ENCODE measurements around the gene GHRH. TPM values are rescaled to one million over a fixed set of nuclear protein-coding genes. Genes with fewer than 3 reads are reported as not detected.

Gene GHRH
- total RNA-seq, 1 donor from 2014 or later: not detected

GRCh38 chr20:37223053-37223452 lies 38.6 kb downstream of the GHRH start:
- Mint-ChIP-seq H3K4me3 (no peak overlapping the region), H3K9me3 (no peaks in the 10 kb centered on the region), H3K4me1 (no peaks in the 10 kb centered on the region), H3K27ac (no peak overlapping the region), H3K27me3 (ENCODE audit: low read depth) (no peaks in the 10 kb centered on the region), H3K36me3 (peaks cover 31% of the 10 kb centered on the region)
- TF ChIP-seq CTCF (IDR thresholded peaks at IDR 0.05; ENCODE audit: unreplicated experiment): no peak
- DNase-seq (ENCODE audit: low spot score in 2 of 2, unreplicated experiment in 2 of 2): no peak

GRCh38 chr20:37222086-37222485 lies 39.5 kb downstream of the GHRH start:
- no peak for DNase-seq (ENCODE audit: low spot score in 2 of 2, unreplicated experiment in 2 of 2)
- H3K27ac Mint-ChIP-seq: no peak overlapping the region
- no peaks in the 10 kb centered on the region for H3K9me3 Mint-ChIP-seq
- no peak for TF ChIP-seq CTCF (IDR thresholded peaks at IDR 0.05; ENCODE audit: unreplicated experiment)
- H3K36me3 Mint-ChIP-seq: peaks cover 26% of the 10 kb centered on the region
- no peak overlapping the region for H3K4me3 Mint-ChIP-seq
- H3K27me3 Mint-ChIP-seq (ENCODE audit: low read depth): no peaks in the 10 kb centered on the region
- H3K4me1 Mint-ChIP-seq: no peaks in the 10 kb centered on the region

- H3K9me3 Mint-ChIP-seq: no peaks in the 10 kb centered on the region
- H3K4me1 Mint-ChIP-seq: no peaks in the 10 kb centered on the region
- TF ChIP-seq CTCF (IDR thresholded peaks at IDR 0.05; ENCODE audit: unreplicated experiment): no peak
- H3K27me3 Mint-ChIP-seq (ENCODE audit: low read depth): no peaks in the 10 kb centered on the region
- no peak for DNase-seq (ENCODE audit: low spot score in 2 of 2, unreplicated experiment in 2 of 2)
- no peak overlapping the region for H3K4me3 Mint-ChIP-seq
- peaks cover 27% of the 10 kb centered on the region for H3K36me3 Mint-ChIP-seq
- no peak overlapping the region for H3K27ac Mint-ChIP-seq
These were observed 40.9 kb downstream of the GHRH start for GRCh38 chr20:37220731-37221130.

- H3K36me3 Mint-ChIP-seq: peaks cover 23% of the 10 kb centered on the region
- no peak overlapping the region for H3K4me3 Mint-ChIP-seq
- no peak for TF ChIP-seq CTCF (IDR thresholded peaks at IDR 0.05; ENCODE audit: unreplicated experiment)
- H3K27me3 Mint-ChIP-seq (ENCODE audit: low read depth): no peaks in the 10 kb centered on the region
- no peaks in the 10 kb centered on the region for H3K4me1 Mint-ChIP-seq
- H3K9me3 Mint-ChIP-seq: no peaks in the 10 kb centered on the region
- DNase-seq (ENCODE audit: low spot score in 2 of 2, unreplicated experiment in 2 of 2): no peak
- H3K27ac Mint-ChIP-seq: no peak overlapping the region
These were observed 41.6 kb downstream of the GHRH start for GRCh38 chr20:37219751-37220668.

- Mint-ChIP-seq H3K4me3 (no peak overlapping the region), H3K27ac (no peak overlapping the region), H3K9me3 (no peaks in the 10 kb centered on the region), H3K27me3 (ENCODE audit: low read depth) (no peaks in the 10 kb centered on the region), H3K36me3 (peaks cover 22% of the 10 kb centered on the region), H3K4me1 (no peaks in the 10 kb centered on the region)
- DNase-seq (ENCODE audit: low spot score in 2 of 2, unreplicated experiment in 2 of 2): no peak
- TF ChIP-seq CTCF (IDR thresholded peaks at IDR 0.05; ENCODE audit: unreplicated experiment): no peak
These were observed 42.6 kb downstream of the GHRH start for GRCh38 chr20:37218976-37219375.

Measured in mesothelial cell of epicardium (in vitro differentiated cells).